ENCODE data around the gene MRPS21.
A peak's percentile ranks its signal among the peaks of the same experiment; 100 is the strongest.

MRPS21 gene

GRCh38 chr1:150283260-150283659, 10.4 kb upstream of the MRPS21 start:
- no peak overlapping the region for H3K9ac ChIP-seq (ENCODE audit: low read length)
- H3K36me3 ChIP-seq (ENCODE audit: control insufficient read depth, insufficient read depth, low read length): no peaks in the 10 kb centered on the region
- H3K79me1 ChIP-seq (ENCODE audit: low read length): no peaks in the 10 kb centered on the region
- no peak overlapping the region for H3K23ac ChIP-seq (ENCODE audit: low read length)
- H3K27ac ChIP-seq (ENCODE audit: low read depth, low read length): no peak overlapping the region
- no peak overlapping the region for H3K56ac ChIP-seq (ENCODE audit: low read length)
- no peaks in the 10 kb centered on the region for H3K79me2 ChIP-seq (ENCODE audit: control insufficient read depth, insufficient read depth, low read length)
- H3K4me3 ChIP-seq (ENCODE audit: low read length): no peak overlapping the region
- H2BK5ac ChIP-seq (ENCODE audit: low read length): no peak overlapping the region
- H4K5ac ChIP-seq (ENCODE audit: low read length): no peak overlapping the region
- no peak overlapping the region for H3K18ac ChIP-seq (ENCODE audit: low read length)
- H3K4ac ChIP-seq (ENCODE audit: low read depth, low read length): no peak overlapping the region
- DNase-seq: no peak
- H2BK120ac ChIP-seq (ENCODE audit: low read depth, low read length): no peak overlapping the region
- no peak overlapping the region for H4K8ac ChIP-seq (ENCODE audit: low read depth, low read length)
- H2BK15ac ChIP-seq (replicated peaks; ENCODE audit: low read depth): no peak overlapping the region
- no CpG with 5 or more reads among the region's 12 CpGs for WGBS (ENCODE audit: extremely low coverage, insufficient coverage, low lambda C conversion rate)
- H3K27me3 ChIP-seq (ENCODE audit: insufficient read depth, low read length, poor library complexity): peaks cover 3% of the 10 kb centered on the region
- H2AK5ac ChIP-seq (ENCODE audit: low read length): no peak overlapping the region
- peaks cover 4% of the 10 kb centered on the region for H3K4me1 ChIP-seq (ENCODE audit: control insufficient read depth, low read depth, low read length)
- H3K4me2 ChIP-seq (ENCODE audit: low read length): no peak overlapping the region

GRCh38 chr1:150288382-150288781, 5.3 kb upstream of the MRPS21 start:
- H3K4ac ChIP-seq (ENCODE audit: low read depth, low read length): no peak overlapping the region
- H3K27ac ChIP-seq (ENCODE audit: low read depth, low read length): no peak overlapping the region
- H3K23ac ChIP-seq (ENCODE audit: low read length): no peak overlapping the region
- no peak overlapping the region for H2BK5ac ChIP-seq (ENCODE audit: low read length)
- H3K36me3 ChIP-seq (ENCODE audit: control insufficient read depth, insufficient read depth, low read length): no peaks in the 10 kb centered on the region
- no peaks in the 10 kb centered on the region for H3K79me1 ChIP-seq (ENCODE audit: low read length)
- no peak overlapping the region for H2BK120ac ChIP-seq (ENCODE audit: low read depth, low read length)
- no peak overlapping the region for H2BK15ac ChIP-seq (replicated peaks; ENCODE audit: low read depth)
- no peaks in the 10 kb centered on the region for H3K4me1 ChIP-seq (ENCODE audit: control insufficient read depth, low read depth, low read length)
- no peaks in the 10 kb centered on the region for H3K27me3 ChIP-seq (ENCODE audit: insufficient read depth, low read length, poor library complexity)
- H4K8ac ChIP-seq (ENCODE audit: low read depth, low read length): no peak overlapping the region
- WGBS (ENCODE audit: extremely low coverage, insufficient coverage, low lambda C conversion rate): no CpG with 5 or more reads among the region's 1 CpG
- no peak overlapping the region for H3K4me3 ChIP-seq (ENCODE audit: low read length)
- no peak overlapping the region for H3K9ac ChIP-seq (ENCODE audit: low read length)
- DNase-seq: no peak
- no peak overlapping the region for H3K18ac ChIP-seq (ENCODE audit: low read length)
- H2AK5ac ChIP-seq (ENCODE audit: low read length): no peak overlapping the region
- H3K56ac ChIP-seq (ENCODE audit: low read length): no peak overlapping the region
- H4K5ac ChIP-seq (ENCODE audit: low read length): no peak overlapping the region
- H3K79me2 ChIP-seq (ENCODE audit: control insufficient read depth, insufficient read depth, low read length): no peaks in the 10 kb centered on the region
- no peak overlapping the region for H3K4me2 ChIP-seq (ENCODE audit: low read length)

- Histone ChIP-seq H3K56ac (ENCODE audit: low read length) (no peak overlapping the region), H4K5ac (ENCODE audit: low read length) (no peak overlapping the region), H2BK120ac (ENCODE audit: low read depth, low read length) (no peak overlapping the region), H3K79me2 (ENCODE audit: control insufficient read depth, insufficient read depth, low read length) (peaks cover under 1% of the 10 kb centered on the region), H3K36me3 (ENCODE audit: control insufficient read depth, insufficient read depth, low read length) (no peaks in the 10 kb centered on the region), H3K9ac (ENCODE audit: low read length) (no peak overlapping the region), H3K27me3 (ENCODE audit: insufficient read depth, low read length, poor library complexity) (no peaks in the 10 kb centered on the region), H2BK5ac (ENCODE audit: low read length) (no peak overlapping the region), H3K79me1 (ENCODE audit: low read length) (peaks cover under 1% of the 10 kb centered on the region), H2AK5ac (ENCODE audit: low read length) (no peak overlapping the region), H2BK15ac (replicated peaks; ENCODE audit: low read depth) (no peak overlapping the region), H3K23ac (ENCODE audit: low read length) (no peak overlapping the region), H3K4me2 (ENCODE audit: low read length) (no peak overlapping the region), H3K18ac (ENCODE audit: low read length) (no peak overlapping the region), H3K4me1 (ENCODE audit: control insufficient read depth, low read depth, low read length) (no peaks in the 10 kb centered on the region), H3K4ac (ENCODE audit: low read depth, low read length) (no peak overlapping the region), H3K4me3 (ENCODE audit: low read length) (no peak overlapping the region), H4K8ac (ENCODE audit: low read depth, low read length) (no peak overlapping the region), H3K27ac (ENCODE audit: low read depth, low read length) (no peak overlapping the region)
- no peak for DNase-seq
- no CpG with 5 or more reads among the region's 4 CpGs for WGBS (ENCODE audit: extremely low coverage, insufficient coverage, low lambda C conversion rate)
Observed at GRCh38 chr1:150288822-150289221, 4.8 kb upstream of the MRPS21 start.

GRCh38 chr1:150295476-150295875, 1.8 kb downstream of the MRPS21 start:
- 100% methylated on average over 2 of the region's 2 CpGs for WGBS (ENCODE audit: extremely low coverage, insufficient coverage, low lambda C conversion rate)
- peaks cover 6% of the 10 kb centered on the region for H3K79me1 ChIP-seq (ENCODE audit: low read length)
- H3K36me3 ChIP-seq (ENCODE audit: control insufficient read depth, insufficient read depth, low read length): peaks cover 2% of the 10 kb centered on the region

GRCh38 chr1:150299716-150300115, 6.1 kb downstream of the MRPS21 start:
- no peak overlapping the region for H3K18ac ChIP-seq (ENCODE audit: low read length)
- H3K4ac ChIP-seq (ENCODE audit: low read depth, low read length): no peak overlapping the region
- no peak overlapping the region for H3K4me2 ChIP-seq (ENCODE audit: low read length)
- H2AK5ac ChIP-seq (ENCODE audit: low read length): no peak overlapping the region
- whole genome bisulfite sequencing (ENCODE audit: extremely low coverage, insufficient coverage, low lambda C conversion rate): no CpG with 5 or more reads among the region's 3 CpGs
- H3K27ac ChIP-seq (ENCODE audit: low read depth, low read length): no peak overlapping the region
- no peaks in the 10 kb centered on the region for H3K4me1 ChIP-seq (ENCODE audit: control insufficient read depth, low read depth, low read length)
- peaks cover 2% of the 10 kb centered on the region for H3K36me3 ChIP-seq (ENCODE audit: control insufficient read depth, insufficient read depth, low read length)
- H3K4me3 ChIP-seq (ENCODE audit: low read length): no peak overlapping the region
- H4K5ac ChIP-seq (ENCODE audit: low read length): no peak overlapping the region
- no peak overlapping the region for H2BK15ac ChIP-seq (replicated peaks; ENCODE audit: low read depth)
- H3K9ac ChIP-seq (ENCODE audit: low read length): no peak overlapping the region
- H3K27me3 ChIP-seq (ENCODE audit: insufficient read depth, low read length, poor library complexity): no peaks in the 10 kb centered on the region
- no peak for DNase-seq
- H2BK120ac ChIP-seq (ENCODE audit: low read depth, low read length): no peak overlapping the region
- H3K79me2 ChIP-seq (ENCODE audit: control insufficient read depth, insufficient read depth, low read length): peaks cover 8% of the 10 kb centered on the region
- no peak overlapping the region for H3K56ac ChIP-seq (ENCODE audit: low read length)
- no peak overlapping the region for H3K23ac ChIP-seq (ENCODE audit: low read length)
- H4K8ac ChIP-seq (ENCODE audit: low read depth, low read length): no peak overlapping the region
- no peak overlapping the region for H2BK5ac ChIP-seq (ENCODE audit: low read length)
- H3K79me1 ChIP-seq (ENCODE audit: low read length): peaks cover 4% of the 10 kb centered on the region

More at GRCh38 chr1:150295476-150295875, 1.8 kb downstream of the MRPS21 start:
- no peak overlapping the region for H3K18ac ChIP-seq (ENCODE audit: low read length)
- no peak overlapping the region for H4K5ac ChIP-seq (ENCODE audit: low read length)
- H3K4me2 ChIP-seq (ENCODE audit: low read length): no peak overlapping the region
- no peak overlapping the region for H3K56ac ChIP-seq (ENCODE audit: low read length)
- DNase-seq: peak; percentile 58
- H2BK120ac ChIP-seq (ENCODE audit: low read depth, low read length): no peak overlapping the region
- no peak overlapping the region for H3K4me3 ChIP-seq (ENCODE audit: low read length)
- no peak overlapping the region for H3K23ac ChIP-seq (ENCODE audit: low read length)
- no peak overlapping the region for H2AK5ac ChIP-seq (ENCODE audit: low read length)
- H2BK15ac ChIP-seq (replicated peaks; ENCODE audit: low read depth): no peak overlapping the region
- H3K79me2 ChIP-seq (ENCODE audit: control insufficient read depth, insufficient read depth, low read length): peaks cover 16% of the 10 kb centered on the region
- H2BK5ac ChIP-seq (ENCODE audit: low read length): no peak overlapping the region
- no peak overlapping the region for H4K8ac ChIP-seq (ENCODE audit: low read depth, low read length)
- H3K4ac ChIP-seq (ENCODE audit: low read depth, low read length): no peak overlapping the region
- H3K4me1 ChIP-seq (ENCODE audit: control insufficient read depth, low read depth, low read length): no peaks in the 10 kb centered on the region
- H3K27me3 ChIP-seq (ENCODE audit: insufficient read depth, low read length, poor library complexity): no peaks in the 10 kb centered on the region
- H3K9ac ChIP-seq (ENCODE audit: low read length): no peak overlapping the region
- H3K27ac ChIP-seq (ENCODE audit: low read depth, low read length): no peak overlapping the region

- H3K36me3 ChIP-seq (ENCODE audit: control insufficient read depth, insufficient read depth, low read length): no peaks in the 10 kb centered on the region
Observed at GRCh38 chr1:150302338-150302737, 8.7 kb downstream of the MRPS21 start.

More at GRCh38 chr1:150302338-150302737, 8.7 kb downstream of the MRPS21 start:
- no peak overlapping the region for H2BK120ac ChIP-seq (ENCODE audit: low read depth, low read length)
- no CpG with 5 or more reads among the region's 6 CpGs for WGBS (ENCODE audit: extremely low coverage, insufficient coverage, low lambda C conversion rate)
- no peak overlapping the region for H3K4me2 ChIP-seq (ENCODE audit: low read length)
- H4K5ac ChIP-seq (ENCODE audit: low read length): no peak overlapping the region
- H3K18ac ChIP-seq (ENCODE audit: low read length): no peak overlapping the region
- no peak overlapping the region for H3K4ac ChIP-seq (ENCODE audit: low read depth, low read length)
- H3K23ac ChIP-seq (ENCODE audit: low read length): no peak overlapping the region
- H3K27me3 ChIP-seq (ENCODE audit: insufficient read depth, low read length, poor library complexity): no peaks in the 10 kb centered on the region
- no peak overlapping the region for H3K4me3 ChIP-seq (ENCODE audit: low read length)
- H3K79me1 ChIP-seq (ENCODE audit: low read length): no peaks in the 10 kb centered on the region
- H3K27ac ChIP-seq (ENCODE audit: low read depth, low read length): no peak overlapping the region
- H2AK5ac ChIP-seq (ENCODE audit: low read length): no peak overlapping the region
- H3K9ac ChIP-seq (ENCODE audit: low read length): no peak overlapping the region
- H3K79me2 ChIP-seq (ENCODE audit: control insufficient read depth, insufficient read depth, low read length): no peaks in the 10 kb centered on the region
- H3K56ac ChIP-seq (ENCODE audit: low read length): no peak overlapping the region
- no peak for DNase-seq
- no peaks in the 10 kb centered on the region for H3K4me1 ChIP-seq (ENCODE audit: control insufficient read depth, low read depth, low read length)
- no peak overlapping the region for H4K8ac ChIP-seq (ENCODE audit: low read depth, low read length)
- H2BK15ac ChIP-seq (replicated peaks; ENCODE audit: low read depth): no peak overlapping the region
- H2BK5ac ChIP-seq (ENCODE audit: low read length): no peak overlapping the region

All from mesendoderm (in vitro differentiated cells).